GM12873 (cell line): Measurements from ENCODE around the gene CCR7.

Experiments
- TF ChIP-seq, protein P1 (sequence below): IDR thresholded peaks from 2 replicates; pipeline ENCODE4 v1.5.1; 2012; ENCODE audit warnings: low read depth, mild to moderate bottlenecking, moderate library complexity, low read length, control low read depth; ENCODE audit not compliant: insufficient read depth; ENCODE audit errors: missing control alignments

The CCR7 gene

GRCh38 chr17:40590742-40591141 lies 25.5 kb upstream of the CCR7 start:
- TF ChIP-seq, protein P1, sequence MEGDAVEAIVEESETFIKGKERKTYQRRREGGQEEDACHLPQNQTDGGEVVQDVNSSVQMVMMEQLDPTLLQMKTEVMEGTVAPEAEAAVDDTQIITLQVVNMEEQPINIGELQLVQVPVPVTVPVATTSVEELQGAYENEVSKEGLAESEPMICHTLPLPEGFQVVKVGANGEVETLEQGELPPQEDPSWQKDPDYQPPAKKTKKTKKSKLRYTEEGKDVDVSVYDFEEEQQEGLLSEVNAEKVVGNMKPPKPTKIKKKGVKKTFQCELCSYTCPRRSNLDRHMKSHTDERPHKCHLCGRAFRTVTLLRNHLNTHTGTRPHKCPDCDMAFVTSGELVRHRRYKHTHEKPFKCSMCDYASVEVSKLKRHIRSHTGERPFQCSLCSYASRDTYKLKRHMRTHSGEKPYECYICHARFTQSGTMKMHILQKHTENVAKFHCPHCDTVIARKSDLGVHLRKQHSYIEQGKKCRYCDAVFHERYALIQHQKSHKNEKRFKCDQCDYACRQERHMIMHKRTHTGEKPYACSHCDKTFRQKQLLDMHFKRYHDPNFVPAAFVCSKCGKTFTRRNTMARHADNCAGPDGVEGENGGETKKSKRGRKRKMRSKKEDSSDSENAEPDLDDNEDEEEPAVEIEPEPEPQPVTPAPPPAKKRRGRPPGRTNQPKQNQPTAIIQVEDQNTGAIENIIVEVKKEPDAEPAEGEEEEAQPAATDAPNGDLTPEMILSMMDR = no peak

- TF ChIP-seq, protein P1 = no peak
These were observed 23.3 kb upstream of the CCR7 start for GRCh38 chr17:40588552-40588951.

- TF ChIP-seq, protein P1 = no peak
These were observed 17.1 kb upstream of the CCR7 start for GRCh38 chr17:40582328-40582901.

DNA sequence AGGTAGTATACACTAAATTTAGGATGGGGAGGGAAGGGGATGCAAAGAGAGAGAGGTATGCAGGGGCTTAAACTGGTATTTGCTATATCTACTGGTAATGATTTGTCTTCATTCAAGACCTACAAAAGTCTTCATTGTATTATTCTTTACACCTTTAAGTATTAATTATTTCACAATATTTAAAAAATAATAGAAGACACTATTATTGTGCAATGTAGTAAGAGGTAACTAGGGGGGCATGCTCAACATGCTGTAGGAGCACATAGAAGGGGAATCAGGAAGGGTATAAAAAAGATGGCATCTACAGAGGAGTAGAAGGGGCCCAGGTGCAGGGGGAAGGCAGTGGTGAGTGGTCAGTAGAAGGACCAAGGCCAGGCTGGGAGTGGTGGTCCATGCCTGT lies 14.9 kb upstream of the CCR7 start:
- TF ChIP-seq, protein P1 = no peak

GRCh38 chr17:40579471-40579870 lies 14.2 kb upstream of the CCR7 start:
- TF ChIP-seq, protein P1 = no peak

GRCh38 chr17:40577611-40578065 lies 12.4 kb upstream of the CCR7 start:
- TF ChIP-seq, protein P1 = no peak

DNA sequence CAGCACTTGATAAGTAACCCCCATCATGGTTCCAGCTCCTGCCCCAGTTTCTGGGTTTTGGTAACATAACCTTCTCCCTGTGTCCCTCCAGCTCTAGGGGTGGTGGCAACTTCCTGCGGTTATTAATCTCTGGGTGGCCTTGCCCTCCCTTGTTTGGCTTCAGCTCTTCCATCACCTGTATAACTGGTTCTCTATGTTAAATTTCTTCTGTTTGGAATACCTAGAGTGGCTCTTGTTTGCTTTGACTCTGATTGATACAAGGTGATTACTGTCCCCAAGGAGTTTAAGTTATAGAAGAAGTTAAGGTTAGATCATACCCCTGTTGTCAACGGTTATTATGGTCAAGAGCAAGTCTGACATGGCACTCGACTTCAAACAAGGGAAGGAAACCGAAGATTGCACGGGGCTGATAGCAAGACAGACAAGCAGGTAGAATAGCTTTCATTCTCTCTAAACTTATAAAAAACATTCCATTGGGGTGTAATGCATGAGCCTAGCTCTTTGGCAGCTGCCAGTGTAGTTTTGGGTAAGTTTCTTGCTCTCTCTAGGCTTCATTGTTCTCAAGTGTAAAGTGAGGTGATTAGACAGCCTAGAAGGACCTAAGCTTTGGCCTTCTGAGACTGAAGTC lies 11.0 kb upstream of the CCR7 start:
- TF ChIP-seq, protein P1 = no peak
